Body of pancreas (tissue), 4 donors: Measurements from ENCODE around the gene ETV1.

Source experiments
- POLR2A ChIP-seq, 3 donors: fragments of 450-650 bp; IDR thresholded peaks; one replicate each; pipeline ENCODE4 v1.6.1; 2016; ENCODE audit warnings: antibody characterized with exemption in 3 of 3, mild to moderate bottlenecking in 2 of 3
- TF ChIP-seq, protein P1 (sequence below), 7 experiments: fragments of 450-650 bp in 4 of 7; fragments of 200-600 bp in 3 of 7; sonication (generic) in 3 of 7; IDR thresholded peaks; one replicate each; pipeline ENCODE4 v1.5.1; 2016 to 2019; ENCODE audit warnings: antibody characterized with exemption in 7 of 7

DNA sequence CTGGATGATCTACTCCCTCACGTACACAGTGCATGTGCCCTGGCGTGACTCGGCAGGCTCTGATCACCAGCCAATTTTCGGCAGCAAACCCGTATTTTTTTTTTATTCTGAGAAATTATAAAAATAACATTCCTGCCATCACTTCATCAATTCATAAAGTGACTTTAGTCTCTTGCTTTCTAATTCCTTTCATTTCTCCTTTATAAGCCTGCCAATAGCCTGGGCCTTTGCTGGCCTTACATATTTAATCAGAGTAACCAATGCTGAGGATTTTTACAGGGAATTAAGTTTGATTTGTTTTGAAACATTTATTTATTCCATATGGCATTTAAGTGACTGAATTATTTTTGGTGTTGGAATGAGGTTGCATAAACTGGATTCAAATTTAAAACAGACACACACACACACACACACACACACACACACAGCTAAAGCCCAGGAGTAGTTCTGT is 140.8 kb downstream of the ETV1 start:
- TF ChIP-seq, protein P1, sequence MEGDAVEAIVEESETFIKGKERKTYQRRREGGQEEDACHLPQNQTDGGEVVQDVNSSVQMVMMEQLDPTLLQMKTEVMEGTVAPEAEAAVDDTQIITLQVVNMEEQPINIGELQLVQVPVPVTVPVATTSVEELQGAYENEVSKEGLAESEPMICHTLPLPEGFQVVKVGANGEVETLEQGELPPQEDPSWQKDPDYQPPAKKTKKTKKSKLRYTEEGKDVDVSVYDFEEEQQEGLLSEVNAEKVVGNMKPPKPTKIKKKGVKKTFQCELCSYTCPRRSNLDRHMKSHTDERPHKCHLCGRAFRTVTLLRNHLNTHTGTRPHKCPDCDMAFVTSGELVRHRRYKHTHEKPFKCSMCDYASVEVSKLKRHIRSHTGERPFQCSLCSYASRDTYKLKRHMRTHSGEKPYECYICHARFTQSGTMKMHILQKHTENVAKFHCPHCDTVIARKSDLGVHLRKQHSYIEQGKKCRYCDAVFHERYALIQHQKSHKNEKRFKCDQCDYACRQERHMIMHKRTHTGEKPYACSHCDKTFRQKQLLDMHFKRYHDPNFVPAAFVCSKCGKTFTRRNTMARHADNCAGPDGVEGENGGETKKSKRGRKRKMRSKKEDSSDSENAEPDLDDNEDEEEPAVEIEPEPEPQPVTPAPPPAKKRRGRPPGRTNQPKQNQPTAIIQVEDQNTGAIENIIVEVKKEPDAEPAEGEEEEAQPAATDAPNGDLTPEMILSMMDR (IDR thresholded peaks at IDR 0.05) = no peak
- no peak for TF ChIP-seq POLR2A (IDR thresholded peaks at IDR 0.05)
